GM21390 (cell line): ENCODE results near the gene SMG6.
"Not testable (repeated sequence)": the region's sequence is repeated elsewhere in the genome, so short reads cannot be mapped to it uniquely, and the experiment has no call there.

Experiments used
- ATAC-seq: cut with Tn5 transposase; IDR thresholded peaks from one replicate; pipeline ENCODE4 v1.9.1; 2021; ENCODE audit not compliant: unreplicated experiment

SMG6 gene

DNA sequence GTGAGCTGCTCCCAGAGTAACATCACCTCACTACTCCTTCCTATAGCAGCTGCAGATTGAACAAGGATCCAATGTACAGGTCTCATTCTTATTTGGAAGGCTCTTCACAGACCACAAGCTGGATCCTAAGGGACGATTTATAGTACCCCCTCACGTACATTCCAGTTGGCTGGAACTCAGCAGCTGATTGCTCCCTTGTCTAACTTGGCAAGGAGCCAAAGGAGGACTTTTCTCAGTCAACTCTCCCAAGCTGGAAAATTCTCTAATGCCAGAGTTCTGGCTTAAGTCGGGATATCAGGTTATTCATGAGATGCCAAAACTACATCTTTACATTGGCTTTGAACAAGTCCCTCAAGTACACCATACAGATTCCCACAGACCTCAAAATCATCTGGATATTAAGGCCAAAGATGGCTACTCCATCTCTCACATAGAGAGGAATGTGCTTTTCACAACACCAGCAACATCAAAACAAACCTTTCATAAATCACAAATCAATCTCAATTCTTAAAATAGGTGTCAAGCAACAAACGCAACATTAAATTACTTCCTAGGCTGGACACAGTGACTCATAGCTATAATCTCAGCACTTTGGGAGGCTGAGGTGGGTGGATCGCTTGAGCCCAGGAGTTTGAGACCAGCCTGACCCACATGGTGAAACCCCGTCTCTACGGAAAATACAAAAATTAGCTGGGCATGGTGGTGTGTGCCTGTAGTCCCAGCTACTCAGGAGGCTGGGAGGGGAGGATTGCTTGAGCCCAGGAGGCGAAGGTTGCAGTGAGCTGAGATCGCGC, 39.3 kb downstream of the SMG6 start:
- no peak for ATAC-seq

DNA sequence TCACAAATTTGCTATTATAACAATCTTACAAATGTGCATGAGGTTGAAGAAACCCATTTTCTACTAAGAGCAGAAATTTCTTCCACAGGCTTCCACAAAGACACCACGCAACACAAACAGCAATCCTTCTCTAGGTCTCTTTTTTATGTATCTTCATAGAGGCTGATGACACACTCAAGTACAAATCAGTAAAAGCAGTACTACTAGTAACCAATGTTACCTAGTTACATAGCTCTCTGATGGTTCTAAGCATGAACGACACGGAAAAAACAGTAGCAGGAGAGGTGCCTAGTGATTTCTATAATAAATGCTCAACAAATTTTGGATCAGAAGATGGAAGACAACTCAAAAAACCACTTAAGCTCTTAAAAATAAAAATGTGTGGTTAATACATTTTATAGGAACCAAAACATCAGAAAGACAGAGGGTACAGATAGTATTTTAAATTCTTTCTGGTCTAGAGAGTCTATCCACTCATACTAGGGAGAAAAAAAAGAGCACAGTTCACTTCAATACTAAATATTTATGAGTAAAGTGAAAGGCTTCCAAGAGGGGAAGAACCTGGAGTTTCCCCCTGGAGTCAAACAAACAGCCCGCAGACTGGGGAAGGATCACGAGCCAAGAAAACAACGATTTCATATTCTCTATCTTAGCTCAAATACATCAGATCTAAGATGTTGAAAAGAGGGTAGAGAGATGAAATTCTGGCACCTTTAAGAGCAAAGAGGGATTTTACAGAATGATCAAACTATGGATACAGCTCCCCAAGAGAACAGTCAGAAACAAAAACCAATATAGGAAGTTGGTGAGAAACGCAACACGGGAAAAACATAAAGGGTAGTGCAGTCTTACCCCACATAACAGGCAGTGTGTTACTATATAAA, 40.2 kb downstream of the SMG6 start:
- no peak for ATAC-seq

DNA sequence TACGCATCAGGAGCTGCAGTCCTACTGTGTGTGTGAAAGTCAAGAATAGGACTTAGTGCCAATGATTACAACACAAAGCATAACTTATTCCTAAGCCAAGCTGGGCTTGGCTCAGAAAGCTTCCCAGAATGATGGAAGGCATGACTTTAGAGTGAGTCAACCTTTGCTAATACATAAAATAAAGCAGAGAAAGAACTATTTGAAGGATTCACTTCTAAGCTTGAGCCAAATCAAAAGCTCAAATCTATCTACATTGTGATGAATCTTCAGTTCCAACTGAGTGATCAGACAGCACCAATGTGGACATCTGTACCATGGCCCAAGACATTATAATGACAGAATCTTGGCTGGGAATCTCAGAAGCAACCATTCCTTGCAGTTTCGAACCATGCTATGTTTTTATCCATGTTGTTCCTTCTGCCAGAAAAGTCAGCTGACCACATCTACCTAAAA, 41.4 kb downstream of the SMG6 start:
- no peak for ATAC-seq

DNA sequence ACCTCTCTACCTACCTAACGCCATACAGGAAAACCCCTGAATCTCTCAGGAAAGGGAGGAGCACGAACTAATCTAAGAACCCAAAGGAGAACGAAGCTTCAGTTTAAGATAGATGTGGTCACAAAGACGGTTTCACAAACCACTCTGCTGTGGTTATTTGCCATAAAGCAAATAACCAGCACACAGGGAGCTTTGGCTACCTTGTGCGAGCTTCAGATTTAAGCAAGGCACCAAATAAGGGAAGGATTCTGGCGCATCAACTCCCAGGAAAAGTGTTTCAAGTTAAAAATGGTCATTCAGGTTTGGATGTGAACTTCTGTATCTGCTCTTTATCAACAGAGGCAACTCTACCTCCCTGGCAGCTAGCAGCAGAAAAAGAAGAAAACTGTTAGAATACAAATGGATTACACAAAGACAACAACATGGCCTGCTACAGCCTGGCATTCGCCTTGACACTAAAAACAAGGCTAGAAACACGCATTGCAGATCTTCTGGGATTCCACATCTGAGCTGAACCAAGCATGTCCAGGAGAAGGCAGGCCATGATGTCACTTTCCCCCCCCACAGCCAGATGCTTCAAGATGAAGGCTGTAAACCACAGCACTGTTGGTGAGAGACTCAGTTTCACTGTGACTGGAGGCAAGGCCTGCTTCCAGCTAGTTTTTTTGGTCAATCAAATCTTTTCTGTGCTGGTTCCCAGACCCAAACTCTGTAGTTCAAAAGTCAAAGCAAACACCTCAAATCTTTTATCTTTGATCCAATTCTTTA, 43.6 kb downstream of the SMG6 start:
- ATAC-seq, result peak; percentile 77

DNA sequence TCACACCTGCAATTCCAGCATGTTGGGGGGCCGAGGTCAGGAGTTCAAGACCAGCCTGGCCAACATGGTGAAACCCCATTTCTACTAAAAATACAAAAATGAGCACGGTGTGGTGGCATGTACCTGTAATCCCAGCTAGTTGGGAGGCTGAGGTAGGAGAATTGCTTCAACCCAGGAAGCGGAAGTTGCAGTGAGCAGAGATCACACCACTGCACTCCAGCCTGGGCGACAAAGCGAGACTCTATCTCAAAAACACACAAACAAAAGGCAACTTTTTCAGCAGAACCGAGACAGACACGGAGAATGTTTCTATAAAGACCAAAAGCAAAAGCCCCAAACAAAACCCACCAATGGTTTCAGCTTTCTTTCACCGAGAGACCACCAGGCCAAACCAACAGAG, 44.8 kb downstream of the SMG6 start:
- ATAC-seq, result not testable (repeated sequence)

DNA sequence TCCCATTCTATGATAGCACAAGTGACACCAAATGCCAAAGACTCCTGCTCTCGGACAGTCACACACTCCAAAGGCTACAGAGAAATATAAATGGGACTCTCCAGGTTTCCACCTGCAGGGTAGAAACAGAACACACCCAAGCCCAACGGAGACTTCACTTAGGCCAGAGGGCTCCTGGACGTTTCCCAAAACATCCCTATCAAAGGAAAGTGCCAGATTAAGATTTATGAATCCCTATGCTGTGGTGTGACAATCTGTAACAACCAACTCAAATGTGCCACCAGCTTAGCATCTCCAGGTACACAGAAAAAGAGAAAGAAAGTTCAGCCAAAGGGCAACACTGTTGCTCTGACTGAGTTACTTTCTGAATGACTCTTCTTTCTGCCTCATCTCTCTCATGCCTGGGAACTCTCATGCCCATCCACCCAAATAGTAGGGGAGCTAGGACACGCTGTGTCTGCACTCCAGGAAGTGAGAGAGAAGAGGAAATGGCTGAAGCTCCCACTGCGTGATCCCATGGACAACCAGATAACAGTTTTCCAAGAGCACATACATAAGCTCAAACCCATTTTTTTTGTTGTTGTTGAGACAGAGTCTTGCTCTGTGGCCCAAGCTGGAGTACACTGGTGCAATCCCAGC, 49.7 kb downstream of the SMG6 start:
- ATAC-seq, result no peak

DNA sequence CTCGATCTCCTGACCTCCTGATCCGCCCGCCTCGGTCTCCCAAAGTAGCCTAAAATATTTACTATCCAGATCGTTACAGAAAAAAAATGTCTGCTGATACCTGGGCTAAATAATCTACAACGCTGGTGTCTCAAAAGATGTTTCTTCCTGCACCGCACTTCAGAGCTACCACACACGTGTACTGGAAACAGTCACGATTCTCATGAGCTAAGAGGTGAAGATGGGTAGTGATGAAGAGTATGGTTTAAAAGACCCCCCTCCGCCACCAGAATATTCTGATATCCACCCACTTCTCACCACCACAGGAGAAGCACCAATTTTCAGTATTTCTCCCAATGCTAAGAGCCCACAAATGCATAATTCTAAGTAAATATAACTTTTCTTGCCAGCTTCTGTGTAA, 50.2 kb downstream of the SMG6 start:
- ATAC-seq, result no peak

DNA sequence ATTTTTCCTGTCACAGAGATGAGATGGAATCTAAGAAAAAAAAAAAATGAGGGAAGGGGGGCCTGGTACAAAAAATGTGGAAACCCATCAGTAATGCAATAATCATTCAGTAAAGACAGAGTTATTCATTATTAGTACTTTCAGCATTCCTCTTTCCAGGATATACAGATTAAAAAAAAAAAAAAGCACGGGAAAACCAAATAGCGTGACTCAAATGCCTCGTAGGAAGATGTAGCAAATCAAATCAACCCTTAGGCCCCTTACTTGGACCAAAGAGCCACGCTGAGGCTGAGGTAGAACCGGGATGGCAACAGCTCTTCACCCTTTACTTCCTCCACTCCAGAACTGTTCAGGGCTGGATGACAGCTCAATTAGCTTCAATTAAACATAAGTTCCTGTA, 52.5 kb downstream of the SMG6 start:
- no peak for ATAC-seq

DNA sequence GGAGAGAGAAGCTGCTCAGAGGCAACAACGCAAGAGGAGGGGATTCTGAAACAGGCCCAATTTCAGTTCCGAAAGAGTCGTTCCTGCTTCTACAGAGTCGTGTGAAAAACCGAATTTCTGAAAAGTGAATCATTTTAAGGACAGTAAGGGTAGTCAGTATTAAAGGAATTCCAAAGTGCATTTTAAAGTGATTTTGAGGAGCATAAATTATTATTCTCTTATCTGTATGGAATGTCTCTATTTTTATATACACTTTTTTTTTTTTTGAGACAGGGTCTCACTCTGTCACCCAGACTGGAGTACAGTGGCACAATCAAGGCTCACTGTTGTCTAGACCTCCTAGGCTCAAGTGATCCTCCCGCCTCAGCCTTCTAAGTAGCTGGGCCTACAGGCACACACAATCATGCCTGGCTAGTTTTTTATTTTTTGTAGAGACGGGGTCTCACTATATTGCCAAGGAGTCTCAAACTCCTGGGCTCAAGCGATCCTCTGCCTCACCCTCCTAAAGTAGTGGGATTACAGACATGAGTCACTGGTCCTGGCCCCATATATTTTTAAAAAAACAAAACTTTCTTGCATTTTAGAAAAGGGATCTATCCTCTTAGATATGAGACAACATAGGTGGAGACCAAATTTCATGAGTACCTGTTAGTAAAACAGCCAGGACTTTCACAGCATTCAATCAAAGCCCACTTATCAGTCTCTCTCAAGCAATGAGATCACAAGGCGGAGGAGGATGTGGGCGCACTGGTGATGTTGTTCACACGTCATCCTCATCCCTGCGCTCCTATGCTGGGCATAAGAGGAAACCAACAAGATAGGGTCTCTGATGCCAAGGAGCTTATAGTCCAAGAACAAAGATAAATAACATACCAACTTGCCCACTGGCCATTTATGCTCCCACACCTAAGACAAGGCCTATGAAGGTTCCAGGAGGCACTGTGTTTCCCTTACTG, 53.2 kb downstream of the SMG6 start:
- ATAC-seq, result no peak

DNA sequence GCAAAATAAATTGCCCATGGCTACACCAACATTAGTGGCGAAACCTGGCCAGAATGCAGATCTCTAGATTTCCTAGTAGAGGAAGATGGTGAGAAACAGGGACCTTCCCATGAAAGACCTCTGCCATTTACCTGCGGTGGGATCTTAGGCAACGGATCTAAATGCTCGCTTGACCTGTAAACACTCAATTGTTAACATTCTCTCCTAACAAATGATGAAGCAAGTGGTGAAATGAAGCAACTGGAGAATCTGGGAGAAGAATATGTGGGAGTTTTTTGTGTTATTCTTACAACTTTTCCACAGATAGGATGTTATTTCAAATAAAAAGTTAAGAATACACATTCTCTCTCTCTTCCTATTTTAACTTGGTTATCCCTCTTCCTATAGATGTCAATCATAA, 56.6 kb downstream of the SMG6 start:
- ATAC-seq, result no peak

DNA sequence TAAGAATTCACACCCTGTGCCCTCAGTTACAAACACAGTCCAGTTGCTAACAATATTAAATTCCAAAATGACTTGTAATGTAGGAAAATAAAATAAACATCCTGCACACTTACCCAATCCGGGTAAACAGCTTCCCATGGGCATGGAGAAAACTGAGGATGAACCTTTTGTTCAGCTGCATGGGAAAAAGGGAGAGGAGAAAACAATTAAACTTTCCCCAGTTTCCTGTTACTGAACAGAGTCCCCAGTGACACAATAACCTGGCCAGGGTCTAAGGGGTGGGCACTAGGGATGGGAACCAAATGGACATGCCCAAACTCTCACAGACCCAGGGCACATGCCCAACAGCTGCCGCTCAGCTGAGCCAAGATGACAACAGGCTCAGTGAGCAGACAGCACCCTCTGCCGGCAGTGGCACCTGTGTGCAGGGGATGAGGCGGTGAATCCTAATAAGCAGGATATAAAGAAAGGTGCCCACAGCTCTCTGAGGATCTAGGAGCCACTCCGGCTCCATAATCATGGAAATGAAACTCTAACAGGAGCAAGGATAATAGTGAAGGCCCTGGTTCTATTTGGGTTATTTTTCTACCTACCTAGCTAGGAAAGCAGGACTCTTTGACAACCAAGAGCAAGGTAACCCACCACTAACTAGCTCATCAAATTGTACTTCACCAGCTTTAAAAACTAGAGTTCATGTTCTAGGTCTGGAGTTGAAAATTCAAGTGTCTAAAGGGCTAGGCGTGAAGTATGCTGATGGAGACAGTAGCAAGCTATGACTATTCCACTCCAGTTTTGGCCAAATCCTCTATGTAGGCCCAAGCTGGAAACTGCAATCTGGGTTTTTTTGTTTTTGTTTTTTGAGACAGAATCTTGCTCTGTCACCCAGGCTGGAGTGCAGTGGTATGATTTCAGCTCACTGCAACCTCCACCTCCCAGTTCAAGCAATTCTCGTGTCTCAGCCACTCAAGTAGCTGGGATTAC, 58.8 kb downstream of the SMG6 start:
- no peak for ATAC-seq

DNA sequence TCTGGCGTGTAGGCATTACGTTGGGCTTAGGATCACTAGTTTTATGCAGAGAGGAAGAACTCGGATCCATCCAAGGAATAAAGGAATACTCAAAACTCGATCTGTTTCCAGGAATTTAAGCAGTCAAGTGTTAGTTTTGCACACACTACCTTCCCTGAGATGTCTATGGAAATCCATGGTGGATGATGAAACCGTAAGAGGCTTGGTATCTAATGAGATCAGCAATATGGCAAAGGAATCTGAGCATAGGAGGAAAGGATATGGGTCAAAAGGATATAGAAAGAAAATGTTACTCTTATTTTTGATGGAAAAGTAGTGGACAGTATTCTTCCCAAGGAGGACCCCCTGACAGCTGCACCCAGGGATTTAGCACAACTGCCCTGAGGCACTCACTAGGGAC, 59.6 kb downstream of the SMG6 start:
- ATAC-seq, result no peak

DNA sequence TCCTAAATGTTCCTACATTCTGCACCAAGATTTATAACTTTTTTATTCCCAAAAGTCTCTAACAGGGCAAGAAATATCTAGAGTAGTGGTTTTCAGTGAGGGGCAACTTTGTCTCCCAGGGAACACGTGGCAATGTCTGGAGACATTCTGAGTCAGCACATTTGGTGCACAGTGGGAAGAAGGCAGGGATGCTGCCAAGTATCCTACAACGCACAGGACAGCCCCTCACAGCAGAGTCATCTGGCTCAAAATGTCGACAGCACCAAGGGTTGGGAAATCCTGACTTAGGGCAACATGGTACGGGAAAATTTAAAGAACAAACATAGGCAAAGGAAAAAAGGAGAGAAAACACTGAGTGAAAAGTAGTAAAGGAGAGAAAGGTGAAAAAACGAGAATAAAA, 61.8 kb downstream of the SMG6 start:
- no peak for ATAC-seq

DNA sequence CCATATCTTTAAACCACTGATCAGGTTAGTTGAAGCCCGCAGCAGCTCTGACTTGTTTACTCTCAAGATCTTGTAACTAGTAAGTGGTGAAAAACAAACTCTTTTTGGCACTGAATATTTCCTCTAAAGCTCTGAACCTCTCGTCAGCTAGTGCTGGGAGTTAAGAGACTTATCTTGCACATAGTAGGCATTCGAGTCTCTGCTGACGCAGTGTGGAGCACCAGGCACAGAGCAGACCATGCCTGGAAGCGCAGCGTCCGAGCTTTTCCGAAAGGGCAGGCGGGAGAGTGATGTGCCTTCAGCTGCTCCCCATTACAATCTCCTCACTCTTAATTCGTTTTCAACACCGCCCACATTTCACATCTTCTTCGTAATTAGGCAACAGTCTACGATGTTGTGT, 63.0 kb downstream of the SMG6 start:
- no peak for ATAC-seq

DNA sequence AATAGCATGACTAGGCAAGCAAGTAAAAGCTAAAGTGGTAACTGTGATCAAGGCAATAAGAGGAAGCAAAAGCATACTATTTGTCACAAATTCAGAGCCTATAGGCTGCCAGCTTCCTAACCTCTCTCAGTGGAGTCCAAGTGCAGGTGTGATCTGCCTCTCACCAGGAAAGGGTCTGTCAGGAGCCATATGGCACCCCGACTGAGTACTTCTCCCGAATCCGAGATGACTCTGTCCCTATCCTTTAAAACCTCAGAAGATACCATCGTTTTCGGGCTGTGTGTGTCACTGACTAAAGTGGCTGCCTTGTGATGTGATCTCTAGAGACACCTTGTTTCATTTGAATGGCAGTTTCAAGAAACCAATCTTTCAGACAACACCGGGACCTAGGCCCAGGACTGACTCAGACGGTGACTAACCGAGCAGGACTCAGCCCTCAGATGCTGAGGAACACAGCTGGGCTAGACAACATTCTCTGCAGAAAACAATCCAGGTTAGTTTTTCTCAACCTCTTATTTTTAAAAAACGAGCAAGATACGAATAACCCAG, 63.6 kb downstream of the SMG6 start:
- peak; percentile 62 for ATAC-seq

DNA sequence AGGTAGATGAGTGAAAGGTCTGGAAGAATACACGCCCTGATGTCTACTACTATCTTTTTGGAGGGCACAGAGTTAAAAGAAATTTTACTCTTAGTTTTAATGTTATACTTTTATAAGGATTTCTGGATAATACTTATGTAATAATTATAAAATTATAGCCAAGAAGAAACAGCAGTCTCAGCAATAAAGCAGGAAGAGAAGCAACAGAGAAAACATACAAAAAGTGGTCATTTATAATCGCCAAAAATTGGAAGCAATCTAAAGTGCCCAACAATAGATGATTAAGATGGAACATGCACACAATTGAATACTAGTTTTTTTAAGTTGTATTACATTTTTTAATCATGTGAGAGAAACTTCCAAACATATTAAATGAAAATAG, 64.4 kb downstream of the SMG6 start:
- no peak for ATAC-seq

DNA sequence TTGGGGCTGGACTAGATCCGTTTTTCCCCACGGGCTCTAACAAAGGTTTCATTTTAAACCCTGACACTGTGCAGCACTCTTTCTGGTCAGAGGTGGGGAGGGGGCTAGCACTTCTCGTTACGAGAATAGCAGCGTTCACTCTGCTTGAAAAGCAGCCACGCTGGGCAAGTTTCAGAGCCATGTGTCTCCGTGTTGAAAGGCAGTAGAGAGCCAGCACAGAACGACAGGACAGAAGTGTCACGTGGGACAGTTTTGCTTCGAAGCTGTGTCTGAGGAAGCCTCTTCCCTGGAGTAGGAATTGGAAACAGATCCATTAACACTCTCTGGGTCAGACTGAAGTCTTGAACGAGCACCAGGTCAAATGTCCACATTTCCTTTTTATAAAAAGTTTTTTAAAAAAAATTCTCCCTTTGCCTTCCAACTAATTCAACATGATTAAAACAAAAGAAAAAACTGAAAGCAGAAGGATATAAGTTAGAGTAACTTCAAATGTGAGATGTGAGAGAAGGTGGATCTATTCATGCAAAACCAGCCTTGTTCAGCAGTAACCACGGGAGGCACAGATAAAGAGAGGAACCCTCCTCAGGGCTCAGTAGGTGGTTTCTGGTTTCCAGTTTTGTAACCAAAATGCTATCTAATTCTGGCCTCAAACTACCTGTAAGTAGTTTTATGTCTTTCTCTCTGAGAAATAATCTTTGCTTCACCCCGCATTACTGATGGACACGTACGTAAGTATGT, 65.0 kb downstream of the SMG6 start:
- ATAC-seq, result peak; percentile 45

DNA sequence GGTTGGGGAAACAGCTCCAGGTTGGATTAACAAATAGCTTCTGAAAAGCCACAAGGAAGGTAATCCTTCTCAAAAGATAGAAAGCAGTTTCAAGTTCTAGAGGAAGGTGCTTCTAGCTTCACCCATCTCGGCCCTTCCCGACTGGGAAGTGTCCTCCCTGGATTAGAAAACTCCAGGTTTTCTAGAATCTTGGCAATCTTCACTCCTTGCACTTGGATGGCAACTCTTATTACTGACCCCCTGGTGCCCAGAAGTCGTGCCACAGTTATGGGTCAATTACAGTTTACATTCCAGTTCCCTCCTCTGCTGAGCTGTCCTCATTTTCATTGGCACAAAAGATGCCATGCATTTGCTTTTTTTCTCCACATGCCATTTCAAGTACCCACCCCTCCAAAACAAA, 65.6 kb downstream of the SMG6 start:
- ATAC-seq, result no peak
